Esophagus muscularis mucosa (tissue), 4 donors: ENCODE measurements around the gene UBL4B. TPM values are rescaled to one million over a fixed set of nuclear protein-coding genes. Genes with fewer than 3 reads are reported as not detected.

Experiments
- DNase-seq: peaks from one replicate; pipeline ENCODE4 v3.0.0-alpha.2; 2017; ENCODE audit errors: extremely low spot score
- H3K27ac ChIP-seq, 4 donors: fragments of 200-600 bp; sonication (generic); replicated peaks in 1 of 4; 1 replicate in 3 of 4; 2 replicates in 1 of 4; pipeline ENCODE4 v1.5.1; 2016 to 2019; ENCODE audit warnings: mild to moderate bottlenecking in 1 of 4
- H3K27me3 ChIP-seq, 4 donors: fragments of 200-600 bp; sonication (generic); one replicate each; pipeline versions ENCODE4 v1.5.1 to v1.6.0; 2016 to 2019
- H3K36me3 ChIP-seq, 4 donors: fragments of 200-600 bp; sonication (generic); one replicate each; pipeline ENCODE4 v1.5.1; 2016 to 2019
- H3K4me1 ChIP-seq, 4 donors: fragments of 200-600 bp; sonication (generic); one replicate each; pipeline ENCODE4 v1.5.1; 2016 to 2019
- H3K4me3 ChIP-seq, 4 donors: fragments of 200-600 bp; sonication (generic); 1 replicate in 2 of 4; 2 replicates in 2 of 4; pipeline ENCODE4 v1.5.1; 2016 to 2019; ENCODE audit warnings: mild to moderate bottlenecking in 4 of 4, moderate library complexity in 1 of 4
- H3K9me3 ChIP-seq, 4 donors: fragments of 200-600 bp; sonication (generic); 1 replicate in 3 of 4; 2 replicates in 1 of 4; pipeline ENCODE4 v1.5.1; 2016 to 2019
- CTCF ChIP-seq, 3 experiments: fragments of 200-600 bp in 2 of 3; fragments of 450-650 bp in 1 of 3; sonication (generic) in 2 of 3; IDR thresholded peaks; one replicate each; pipeline ENCODE4 v1.5.1; 2017 to 2019; ENCODE audit warnings: antibody characterized with exemption in 3 of 3, mild to moderate bottlenecking in 2 of 3, moderate library complexity in 1 of 3
- EP300 ChIP-seq: sonication (generic); formaldehyde crosslinking; IDR thresholded peaks from one replicate; pipeline ENCODE4 v1.6.1; 2017; ENCODE audit warnings: antibody characterized with exemption
- POLR2A ChIP-seq: fragments of 450-650 bp; IDR thresholded peaks from one replicate; pipeline ENCODE4 v1.6.1; 2017; ENCODE audit warnings: antibody characterized with exemption, moderate library complexity, mild to moderate bottlenecking, low read depth
- POLR2AphosphoS5 ChIP-seq, 2 donors: sonication (generic); formaldehyde crosslinking; IDR thresholded peaks; one replicate each; pipeline ENCODE4 v1.6.1; 2017; ENCODE audit warnings: antibody characterized with exemption in 2 of 2
- WGBS: methylation state at CpG from one replicate; pipeline ENCODE4 v1.1.5; 2018; 5-methylcytosine and 5-hydroxymethylcytosine counted together
- intact Hi-C: fragments of 100-400 bp; cut with DNase I; formaldehyde crosslinking; loops from one replicate; pipeline ENCODE4 v1.15.1; 2023
- total RNA-seq, 4 donors: library from RNA; depleted of rRNA; stranded (reverse); fragments of >200 nt; gene quantifications; one replicate each; pipeline versions ENCODE4 v1.1.0 to v1.2.1, GENCODE V29; 2016

Gene UBL4B
- total RNA-seq, 4 donors from 2014 or later = not detected

DNA sequence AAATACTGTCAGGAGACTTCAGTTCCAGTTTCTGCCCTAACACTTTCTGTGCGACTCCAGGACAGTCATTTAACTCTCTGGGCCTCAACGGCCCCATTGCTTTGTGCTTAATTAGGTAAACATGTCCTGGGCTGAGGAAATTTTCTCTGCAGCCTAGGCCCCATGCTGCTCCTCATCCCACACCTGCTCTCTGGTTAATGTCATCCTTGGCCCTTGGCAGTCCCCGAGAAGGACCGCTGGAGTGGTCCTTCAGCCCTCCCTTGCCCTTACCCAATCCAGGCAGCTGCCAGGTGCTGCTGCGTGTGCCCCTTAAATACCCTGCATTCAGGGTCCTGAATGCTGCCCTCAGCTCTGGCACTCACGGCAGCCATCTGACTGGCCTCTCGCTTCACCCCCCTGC, 18.7 kb downstream of the UBL4B start:
- no peak overlapping the region for H3K4me3 ChIP-seq
- peaks cover 0 to 39% (median 10%) of the 10 kb centered on the region in 4 donors for H3K27me3 ChIP-seq
- no peak overlapping the region for H3K27ac ChIP-seq
- peaks cover 0 to 18% (median 10%) of the 10 kb centered on the region in 4 donors for H3K4me1 ChIP-seq
- no peak for DNase-seq
- WGBS = 78% methylated on average over 7 of the region's 7 CpGs
- intact Hi-C loops = no loop called here
- H3K36me3 ChIP-seq = no peaks in the 10 kb centered on the region
- TF ChIP-seq EP300 (no peak), POLR2A (no peak), CTCF (IDR thresholded peaks at IDR 0.05) (no peak), POLR2AphosphoS5 (IDR thresholded peaks at IDR 0.05) (no peak)
- H3K9me3 ChIP-seq = peaks cover 0 to 5% (median 0%) of the 10 kb centered on the region in 4 donors

GRCh38 chr1:110132682-110133081, 20.4 kb downstream of the UBL4B start:
- intact Hi-C loops = no loop called here
- no peak overlapping the region for H3K4me3 ChIP-seq
- no peaks in the 10 kb centered on the region for H3K36me3 ChIP-seq
- TF ChIP-seq POLR2AphosphoS5 (IDR thresholded peaks at IDR 0.05) = no peak
- no peak for TF ChIP-seq EP300
- TF ChIP-seq CTCF (IDR thresholded peaks at IDR 0.05) = no peak
- no peak for TF ChIP-seq POLR2A
- DNase-seq = no peak
- H3K27ac ChIP-seq = no peak overlapping the region
- H3K9me3 ChIP-seq = no peaks in the 10 kb centered on the region
- H3K4me1 ChIP-seq = peaks cover 0 to 24% (median 17%) of the 10 kb centered on the region in 4 donors
- H3K27me3 ChIP-seq = peaks cover 0 to 33% (median 13%) of the 10 kb centered on the region in 4 donors

DNA sequence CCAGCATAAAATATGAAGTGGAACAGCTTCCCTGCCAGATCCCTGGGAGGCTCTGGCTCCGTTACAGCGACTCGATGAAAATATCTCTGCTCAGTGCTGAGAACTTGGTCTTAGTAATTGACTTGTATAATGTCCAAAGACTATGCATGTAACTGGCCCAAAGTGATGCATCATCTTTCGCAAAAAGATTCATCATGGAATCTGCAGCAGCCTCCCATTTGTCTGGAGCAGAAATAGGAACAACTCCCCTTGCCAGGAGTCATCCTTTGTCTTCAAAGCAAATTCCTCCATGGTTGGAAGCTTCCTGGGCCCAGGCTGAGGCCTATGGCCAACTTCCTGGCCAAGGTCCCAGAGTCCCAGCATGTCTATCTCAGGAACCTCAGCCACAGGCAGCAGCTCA, 21.2 kb downstream of the UBL4B start:
- H3K4me1 ChIP-seq = peaks cover 0 to 24% (median 17%) of the 10 kb centered on the region in 4 donors
- H3K27ac ChIP-seq = no peak overlapping the region
- intact Hi-C loops = no loop called here
- no peak for TF ChIP-seq POLR2AphosphoS5 (IDR thresholded peaks at IDR 0.05)
- TF ChIP-seq POLR2A = no peak
- TF ChIP-seq EP300 = no peak
- TF ChIP-seq CTCF (IDR thresholded peaks at IDR 0.05) = no peak
- H3K36me3 ChIP-seq = no peaks in the 10 kb centered on the region
- WGBS = 75% methylated on average over 4 of the region's 4 CpGs
- H3K4me3 ChIP-seq = no peak overlapping the region
- no peak for DNase-seq
- H3K9me3 ChIP-seq = no peaks in the 10 kb centered on the region
- peaks cover 0 to 29% (median 13%) of the 10 kb centered on the region in 4 donors for H3K27me3 ChIP-seq

DNA sequence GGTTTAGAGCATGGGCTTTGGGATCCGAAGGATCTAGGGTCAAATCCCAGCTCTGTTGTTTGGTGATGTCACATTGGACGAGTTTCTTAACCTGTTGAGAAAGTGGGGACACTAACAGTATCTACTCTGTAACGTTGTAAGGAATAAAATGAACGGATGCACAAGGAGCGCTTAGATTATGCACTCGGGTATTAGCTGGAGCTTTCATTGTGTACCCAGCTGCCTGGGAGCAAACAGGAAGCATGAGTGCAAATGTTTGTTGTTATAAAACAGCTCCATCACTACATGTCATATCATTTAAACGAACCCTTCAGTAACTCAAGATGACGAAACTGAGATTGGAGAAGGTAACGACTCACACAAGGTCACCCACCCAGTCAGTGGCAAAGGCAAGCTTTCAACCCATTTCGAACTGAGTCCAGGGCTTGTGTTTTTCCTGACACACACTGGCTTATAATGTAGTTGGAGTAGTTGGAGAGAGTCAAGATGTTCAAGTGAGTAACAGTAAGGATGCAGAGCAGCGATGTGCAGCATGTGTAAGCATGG, 21.9 kb downstream of the UBL4B start:
- intact Hi-C loops = no loop called here
- Histone ChIP-seq H3K36me3 (no peaks in the 10 kb centered on the region), H3K4me1 (peaks cover 0 to 24% (median 17%) of the 10 kb centered on the region in 4 donors), H3K4me3 (no peak overlapping the region), H3K27ac (no peak overlapping the region), H3K9me3 (no peaks in the 10 kb centered on the region), H3K27me3 (peaks cover 0 to 23% (median 13%) of the 10 kb centered on the region in 4 donors)
- TF ChIP-seq POLR2A (no peak), EP300 (no peak), CTCF (IDR thresholded peaks at IDR 0.05) (no peak), POLR2AphosphoS5 (IDR thresholded peaks at IDR 0.05) (no peak)
- DNase-seq = no peak
- 76% methylated on average over 11 of the region's 11 CpGs for WGBS

GRCh38 chr1:110135246-110135645, 23.0 kb downstream of the UBL4B start:
- H3K4me3 ChIP-seq = no peak overlapping the region
- peaks cover 0 to 17% (median 10%) of the 10 kb centered on the region in 4 donors for H3K4me1 ChIP-seq
- intact Hi-C loops = no loop called here
- no peak for DNase-seq
- no peak for TF ChIP-seq POLR2AphosphoS5 (IDR thresholded peaks at IDR 0.05)
- 56% methylated on average over 4 of the region's 4 CpGs for WGBS
- H3K36me3 ChIP-seq = no peaks in the 10 kb centered on the region
- no peaks in the 10 kb centered on the region for H3K9me3 ChIP-seq
- H3K27ac ChIP-seq = no peak overlapping the region
- H3K27me3 ChIP-seq = peaks cover 0 to 16% (median 7%) of the 10 kb centered on the region in 4 donors
